ENCODE measurements around the gene IFT88. TPM values are rescaled to one million over a fixed set of nuclear protein-coding genes. Genes with fewer than 3 reads are reported as not detected.
A peak's percentile ranks its signal among the peaks of the same experiment; 100 is the strongest.

Gene IFT88, protein sequence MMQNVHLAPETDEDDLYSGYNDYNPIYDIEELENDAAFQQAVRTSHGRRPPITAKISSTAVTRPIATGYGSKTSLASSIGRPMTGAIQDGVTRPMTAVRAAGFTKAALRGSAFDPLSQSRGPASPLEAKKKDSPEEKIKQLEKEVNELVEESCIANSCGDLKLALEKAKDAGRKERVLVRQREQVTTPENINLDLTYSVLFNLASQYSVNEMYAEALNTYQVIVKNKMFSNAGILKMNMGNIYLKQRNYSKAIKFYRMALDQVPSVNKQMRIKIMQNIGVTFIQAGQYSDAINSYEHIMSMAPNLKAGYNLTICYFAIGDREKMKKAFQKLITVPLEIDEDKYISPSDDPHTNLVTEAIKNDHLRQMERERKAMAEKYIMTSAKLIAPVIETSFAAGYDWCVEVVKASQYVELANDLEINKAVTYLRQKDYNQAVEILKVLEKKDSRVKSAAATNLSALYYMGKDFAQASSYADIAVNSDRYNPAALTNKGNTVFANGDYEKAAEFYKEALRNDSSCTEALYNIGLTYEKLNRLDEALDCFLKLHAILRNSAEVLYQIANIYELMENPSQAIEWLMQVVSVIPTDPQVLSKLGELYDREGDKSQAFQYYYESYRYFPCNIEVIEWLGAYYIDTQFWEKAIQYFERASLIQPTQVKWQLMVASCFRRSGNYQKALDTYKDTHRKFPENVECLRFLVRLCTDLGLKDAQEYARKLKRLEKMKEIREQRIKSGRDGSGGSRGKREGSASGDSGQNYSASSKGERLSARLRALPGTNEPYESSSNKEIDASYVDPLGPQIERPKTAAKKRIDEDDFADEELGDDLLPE
- 1 to 10 TPM; 3.9 to 4.0 TPM for total RNA-seq

DNA sequence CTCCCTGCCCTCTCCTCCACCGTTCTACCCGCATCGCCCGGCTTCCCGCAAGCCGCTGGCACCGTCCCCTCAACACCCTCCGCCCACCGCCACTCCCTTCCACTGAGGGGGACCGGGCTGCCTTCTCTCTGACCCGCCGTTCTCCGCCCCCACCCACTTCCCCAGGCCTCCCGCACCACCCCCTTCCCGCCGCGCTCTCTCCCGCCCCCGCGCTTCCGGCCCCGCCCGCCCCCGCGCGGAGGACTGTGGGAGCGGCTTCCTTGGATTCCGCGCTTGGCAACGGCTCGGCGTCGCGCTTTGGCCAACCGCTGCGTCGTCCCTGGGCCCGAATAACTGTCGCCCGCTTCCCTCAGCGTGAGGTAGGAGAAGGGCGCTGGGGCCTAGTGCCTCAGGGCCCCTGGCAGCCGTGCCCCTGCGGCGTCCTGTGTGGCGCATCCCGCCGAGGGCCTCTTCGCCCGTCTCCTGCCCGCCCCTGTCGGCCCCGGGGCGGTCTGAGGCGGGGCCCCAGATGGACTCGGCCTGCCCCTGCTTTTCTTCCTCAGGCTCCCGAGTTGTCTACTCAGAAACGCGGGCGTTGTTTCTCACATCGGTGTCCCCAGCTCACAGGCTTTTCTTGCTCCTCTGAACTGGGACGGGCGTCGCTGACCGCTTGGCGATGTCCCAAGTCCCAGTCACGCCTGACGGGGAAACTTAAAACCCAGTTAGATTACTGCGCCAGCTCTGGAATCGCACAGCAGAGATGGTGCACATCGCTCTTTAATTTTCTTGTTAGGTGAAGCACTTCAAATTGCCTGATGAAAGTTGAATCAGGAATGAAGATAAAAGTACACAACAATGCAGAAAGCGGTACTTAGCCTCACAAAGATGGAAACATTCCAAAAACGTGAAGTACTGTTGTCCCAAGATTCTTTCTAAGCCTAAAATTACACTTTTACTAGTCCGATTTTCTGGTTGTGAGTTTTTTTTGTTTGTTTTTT, at the start of gene IFT88:
TSS of gene IFT88 (plus strand) at position 260 of the 977 bp plus-strand sequence. CDS start 7,229 bp downstream, outside the sequence.
- H3K4me1 Mint-ChIP-seq, result peaks cover 17% of the 10 kb centered on the region
- no peaks in the 10 kb centered on the region for H3K27me3 Mint-ChIP-seq
- peaks cover 14% of the 10 kb centered on the region for H3K9me3 Mint-ChIP-seq
- peak within 1 kb of the TSS; percentile 87 for H3K4me3 Mint-ChIP-seq
- peaks cover 21% of the 10 kb centered on the region for H3K36me3 Mint-ChIP-seq
- DNase-seq, result peak; percentile 86
- peak within 1 kb of the TSS; percentile 85 for H3K27ac Mint-ChIP-seq

DNA sequence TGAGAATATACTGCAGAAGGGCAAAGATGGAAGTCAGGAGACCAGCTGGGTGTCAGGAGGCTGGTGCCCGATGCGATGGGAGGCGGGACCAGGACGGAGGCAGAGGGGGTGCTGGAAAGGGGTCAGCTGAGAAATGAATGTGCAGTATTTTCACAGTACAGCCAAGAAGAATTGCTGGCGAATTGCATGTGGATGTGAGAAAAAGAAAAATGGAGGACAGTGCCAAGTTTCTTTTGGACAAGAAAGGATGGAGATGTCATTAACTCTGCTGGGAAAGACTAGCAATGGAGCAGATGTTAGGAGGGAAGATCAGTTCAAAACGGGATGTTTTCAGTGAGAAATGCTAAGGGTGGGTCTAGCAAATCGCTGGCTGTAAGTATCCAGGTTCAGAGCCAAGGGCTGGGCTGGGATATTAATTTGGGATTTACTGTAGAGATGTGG, 48.3 kb upstream of the IFT88 start:
- Mint-ChIP-seq H3K4me1 (peaks cover 9% of the 10 kb centered on the region), H3K27ac (no peak overlapping the region), H3K9me3 (no peaks in the 10 kb centered on the region), H3K4me3 (no peak overlapping the region), H3K27me3 (no peaks in the 10 kb centered on the region), H3K36me3 (peaks cover 9% of the 10 kb centered on the region)
- DNase-seq, result no peak

DNA sequence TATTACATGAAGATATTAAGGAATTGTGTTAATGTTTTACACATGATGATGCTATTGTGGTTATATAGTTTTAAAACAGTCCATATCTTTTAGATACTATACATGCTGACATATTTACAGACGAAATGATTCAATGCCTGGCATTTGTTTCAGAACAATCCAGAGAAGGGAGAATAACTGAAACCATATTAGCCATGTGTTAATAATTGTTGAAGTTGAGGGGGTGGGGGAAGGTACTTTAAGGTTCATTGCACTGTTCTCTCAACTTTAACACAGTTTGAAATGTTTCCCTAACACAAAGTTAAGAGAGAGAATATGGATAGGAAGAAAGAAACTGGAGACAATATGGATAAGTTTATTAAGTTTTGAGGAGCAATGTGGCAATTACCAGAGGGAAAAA, 47.1 kb upstream of the IFT88 start:
- Mint-ChIP-seq H3K27ac (no peak overlapping the region), H3K9me3 (no peaks in the 10 kb centered on the region), H3K4me1 (peaks cover 13% of the 10 kb centered on the region), H3K27me3 (no peaks in the 10 kb centered on the region), H3K36me3 (peaks cover 9% of the 10 kb centered on the region), H3K4me3 (no peak overlapping the region)
- DNase-seq, result no peak

DNA sequence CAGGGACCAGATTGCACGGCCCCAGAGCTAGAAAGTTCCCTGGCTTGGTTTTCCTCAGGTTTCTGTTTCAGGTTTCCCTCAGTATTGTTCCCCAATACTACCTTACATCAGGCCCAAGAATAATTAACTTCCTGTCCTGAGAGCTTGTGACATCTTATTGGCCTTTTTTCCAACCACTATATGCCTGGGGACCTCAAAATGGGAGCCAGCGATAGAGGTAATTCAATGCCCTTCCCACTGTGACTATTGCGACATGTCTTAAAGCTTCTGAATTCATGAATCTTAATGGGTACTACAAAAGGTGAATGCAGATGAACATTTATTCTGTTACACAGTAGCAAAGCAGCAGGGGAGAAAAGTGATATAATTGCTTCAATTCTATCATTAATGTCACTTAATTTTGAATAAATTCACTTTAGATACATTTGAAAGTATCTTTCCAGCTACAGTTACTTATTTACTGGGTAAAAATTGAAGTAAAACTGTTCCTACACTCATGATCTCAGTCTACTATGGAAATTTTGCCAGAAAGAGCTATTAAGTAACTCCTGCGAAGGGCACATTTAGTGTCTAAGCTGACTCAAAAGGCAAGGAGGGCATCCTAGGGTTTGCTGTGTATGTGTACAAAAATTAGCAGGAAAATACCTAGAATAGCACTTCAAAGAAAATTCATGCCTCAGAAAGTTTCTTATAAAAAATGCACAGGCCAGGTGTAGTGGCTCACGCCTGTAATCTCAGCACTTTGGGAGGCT, 45.4 kb upstream of the IFT88 start:
- peaks cover 20% of the 10 kb centered on the region for H3K4me1 Mint-ChIP-seq
- no peaks in the 10 kb centered on the region for H3K27me3 Mint-ChIP-seq
- H3K9me3 Mint-ChIP-seq, result no peaks in the 10 kb centered on the region
- H3K4me3 Mint-ChIP-seq, result no peak overlapping the region
- no peak for DNase-seq
- no peak overlapping the region for H3K27ac Mint-ChIP-seq
- H3K36me3 Mint-ChIP-seq, result peaks cover 9% of the 10 kb centered on the region

DNA sequence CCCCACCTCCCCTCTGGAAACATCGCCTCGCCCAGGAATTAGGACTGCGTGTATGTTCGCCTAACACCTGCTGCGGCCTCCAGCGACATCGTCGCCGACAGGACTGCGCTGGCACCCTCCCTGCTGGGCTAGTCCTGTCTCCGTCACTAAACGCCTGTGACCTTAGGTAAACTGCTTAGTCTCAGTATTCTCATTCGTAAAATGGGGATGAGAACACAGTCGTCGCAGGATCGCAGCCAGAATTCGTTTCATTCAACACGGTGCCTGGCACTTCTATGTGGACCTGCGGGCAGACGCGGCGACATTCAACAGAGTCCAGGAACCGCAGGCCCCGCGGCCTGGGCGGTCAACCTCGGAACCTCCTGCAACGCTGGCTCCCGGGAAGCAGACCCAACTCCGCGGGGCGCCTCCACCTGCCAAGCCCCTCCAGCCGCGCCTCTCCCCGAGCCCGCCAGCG, 41.8 kb upstream of the IFT88 start:
- H3K27me3 Mint-ChIP-seq, result peaks cover 6% of the 10 kb centered on the region
- peaks cover 28% of the 10 kb centered on the region for H3K4me1 Mint-ChIP-seq
- H3K9me3 Mint-ChIP-seq, result no peaks in the 10 kb centered on the region
- no peaks in the 10 kb centered on the region for H3K36me3 Mint-ChIP-seq
- peak; percentile 28 for DNase-seq
- H3K27ac Mint-ChIP-seq, result no peak overlapping the region
- H3K4me3 Mint-ChIP-seq, result peak overlapping the region; percentile 80

- Mint-ChIP-seq H3K27me3 (peaks cover 13% of the 10 kb centered on the region), H3K4me1 (peaks cover 28% of the 10 kb centered on the region), H3K4me3 (peak within 1 kb of the TSS; percentile 80), H3K27ac (peak within 1 kb of the TSS; percentile 78), H3K9me3 (no peaks in the 10 kb centered on the region), H3K36me3 (no peaks in the 10 kb centered on the region)
- peak; percentile 74 for DNase-seq
Measured at GRCh38 chr13:20525601-20526544, 41.1 kb upstream of the IFT88 start, which contains the start of gene CRYL1. TSS of gene CRYL1 (minus strand) at chr13:20525857. CDS start at chr13:20525794, 63 bp downstream.

DNA sequence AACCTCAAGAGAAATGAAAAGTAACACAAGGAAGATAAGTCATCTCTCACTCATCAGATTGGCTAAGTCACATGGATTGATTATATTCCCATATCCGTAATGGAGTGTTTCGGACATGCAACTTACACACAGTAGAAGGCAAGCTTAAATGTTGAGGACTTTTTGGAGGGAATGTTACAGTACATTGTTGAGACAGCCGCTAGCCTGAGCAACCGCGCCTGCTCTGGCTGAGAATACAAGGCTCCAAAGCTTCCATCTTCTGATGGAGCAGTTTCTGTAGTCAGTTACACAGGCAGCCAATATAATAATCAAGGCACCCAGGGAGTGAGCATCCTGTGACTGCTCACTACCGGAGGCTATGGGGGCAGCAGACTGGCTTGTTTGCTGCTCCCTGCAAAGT, 40.3 kb upstream of the IFT88 start:
- peaks cover 28% of the 10 kb centered on the region for H3K4me1 Mint-ChIP-seq
- no peak for DNase-seq
- H3K27me3 Mint-ChIP-seq, result peaks cover 15% of the 10 kb centered on the region
- H3K27ac Mint-ChIP-seq, result peak overlapping the region; percentile 78
- no peaks in the 10 kb centered on the region for H3K36me3 Mint-ChIP-seq
- peak overlapping the region; percentile 80 for H3K4me3 Mint-ChIP-seq
- no peaks in the 10 kb centered on the region for H3K9me3 Mint-ChIP-seq

GRCh38 chr13:20528452-20528851, 38.5 kb upstream of the IFT88 start:
- DNase-seq, result no peak
- Mint-ChIP-seq H3K9me3 (no peaks in the 10 kb centered on the region), H3K36me3 (no peaks in the 10 kb centered on the region), H3K27me3 (peaks cover 15% of the 10 kb centered on the region), H3K4me3 (no peak overlapping the region), H3K4me1 (peaks cover 20% of the 10 kb centered on the region), H3K27ac (no peak overlapping the region)

- Mint-ChIP-seq H3K4me1 (no peaks in the 10 kb centered on the region), H3K9me3 (peaks cover 5% of the 10 kb centered on the region), H3K36me3 (peaks cover 1% of the 10 kb centered on the region), H3K27me3 (peaks cover 10% of the 10 kb centered on the region), H3K27ac (no peak overlapping the region), H3K4me3 (no peak overlapping the region)
- DNase-seq, result no peak
Measured at GRCh38 chr13:20534038-20534608, 32.8 kb upstream of the IFT88 start.

- no peaks in the 10 kb centered on the region for H3K27me3 Mint-ChIP-seq
- H3K4me3 Mint-ChIP-seq, result no peak overlapping the region
- peaks cover 5% of the 10 kb centered on the region for H3K9me3 Mint-ChIP-seq
- DNase-seq, result no peak
- H3K27ac Mint-ChIP-seq, result no peak overlapping the region
- H3K4me1 Mint-ChIP-seq, result no peaks in the 10 kb centered on the region
- peaks cover 1% of the 10 kb centered on the region for H3K36me3 Mint-ChIP-seq
Measured at GRCh38 chr13:20536992-20537391, 30.0 kb upstream of the IFT88 start.

DNA sequence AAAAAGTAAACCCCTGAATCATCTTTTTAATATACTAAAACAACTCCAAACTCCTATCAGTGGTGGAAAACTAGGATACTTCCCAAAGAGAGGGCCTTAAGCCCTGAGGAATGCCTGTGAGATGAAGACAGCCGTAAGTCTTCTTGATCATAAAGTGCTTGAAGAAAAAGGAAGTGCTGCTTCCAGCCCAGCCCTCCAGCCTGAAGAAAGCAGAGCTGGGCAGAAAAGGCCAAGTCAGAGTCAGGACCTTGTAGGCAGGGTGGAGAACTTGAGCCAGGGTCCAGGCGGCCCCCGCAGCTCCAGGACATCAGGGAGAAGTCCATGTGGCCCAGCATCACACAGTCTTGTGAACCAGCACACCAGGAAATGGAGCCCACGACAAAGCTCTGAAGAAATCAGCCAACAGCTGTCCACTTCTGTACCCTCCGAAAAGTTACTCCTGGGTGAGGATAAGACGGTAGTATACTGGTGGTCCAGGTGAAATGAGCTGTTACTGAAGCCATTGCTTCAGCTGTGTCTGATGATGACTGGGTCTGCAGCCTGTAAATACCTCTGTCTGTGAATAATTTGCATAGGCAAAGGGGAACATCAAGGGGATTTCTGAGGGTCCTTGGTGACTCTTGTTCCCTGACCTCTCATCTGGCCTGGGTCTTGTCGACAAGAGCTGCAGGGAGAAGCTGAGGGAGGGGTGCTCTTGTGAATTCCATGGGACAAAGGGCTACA, 22.6 kb upstream of the IFT88 start:
- H3K27me3 Mint-ChIP-seq, result no peaks in the 10 kb centered on the region
- H3K9me3 Mint-ChIP-seq, result no peaks in the 10 kb centered on the region
- no peak overlapping the region for H3K27ac Mint-ChIP-seq
- H3K4me1 Mint-ChIP-seq, result peaks cover 4% of the 10 kb centered on the region
- no peaks in the 10 kb centered on the region for H3K36me3 Mint-ChIP-seq
- no peak overlapping the region for H3K4me3 Mint-ChIP-seq
- no peak for DNase-seq

GRCh38 chr13:20546556-20546955, 20.4 kb upstream of the IFT88 start:
- Mint-ChIP-seq H3K36me3 (no peaks in the 10 kb centered on the region), H3K4me3 (no peak overlapping the region), H3K27ac (no peak overlapping the region), H3K27me3 (no peaks in the 10 kb centered on the region), H3K4me1 (peaks cover 4% of the 10 kb centered on the region), H3K9me3 (no peaks in the 10 kb centered on the region)
- DNase-seq, result no peak

Measured in activated naive CD8-positive, alpha-beta T cell treated with anti-CD3 and anti-CD28 coated beads for 36 hours (primary cell).